ENCODE results near the gene BAZ2B.
"Not testable (repeated sequence)": the region's sequence is repeated elsewhere in the genome, so short reads cannot be mapped to it uniquely, and the experiment has no call there.

Gene BAZ2B

GRCh38 chr2:159456500-159457426 lies 159.6 kb downstream of the BAZ2B start:
- no peak for DNase-seq

DNA sequence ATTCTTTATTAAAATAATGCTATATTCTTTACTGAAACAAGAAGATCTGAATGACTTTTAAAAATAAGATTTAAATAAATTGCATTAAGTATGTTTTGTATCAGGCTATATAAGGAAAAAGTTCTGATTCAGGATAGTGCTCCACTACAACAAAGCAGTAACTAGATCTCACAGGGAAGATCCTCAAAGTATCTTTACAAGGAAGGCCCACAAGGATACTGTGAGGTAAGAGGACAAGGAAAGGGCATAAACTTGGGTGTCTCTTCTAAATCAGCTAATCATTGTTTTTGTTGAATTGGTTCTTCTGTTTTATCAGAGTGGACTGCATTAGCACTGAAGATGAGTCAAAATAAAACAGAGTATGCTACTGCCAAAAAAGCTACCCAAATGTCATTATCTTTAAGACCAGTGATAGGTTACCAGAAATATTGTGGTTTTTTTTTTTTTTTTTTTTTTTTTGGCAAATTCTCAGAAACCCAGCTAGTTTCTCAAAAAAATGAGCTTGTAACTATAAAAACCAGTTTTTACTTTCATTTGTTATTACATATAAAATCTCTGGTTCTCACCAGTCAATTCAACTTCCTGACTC lies 160.9 kb downstream of the BAZ2B start:
- no peak for DNase-seq

GRCh38 chr2:159454185-159454584 lies 162.2 kb downstream of the BAZ2B start:
- no peak for DNase-seq

- no peak for DNase-seq
These were observed 166.2 kb downstream of the BAZ2B start for GRCh38 chr2:159450180-159450579.

DNA sequence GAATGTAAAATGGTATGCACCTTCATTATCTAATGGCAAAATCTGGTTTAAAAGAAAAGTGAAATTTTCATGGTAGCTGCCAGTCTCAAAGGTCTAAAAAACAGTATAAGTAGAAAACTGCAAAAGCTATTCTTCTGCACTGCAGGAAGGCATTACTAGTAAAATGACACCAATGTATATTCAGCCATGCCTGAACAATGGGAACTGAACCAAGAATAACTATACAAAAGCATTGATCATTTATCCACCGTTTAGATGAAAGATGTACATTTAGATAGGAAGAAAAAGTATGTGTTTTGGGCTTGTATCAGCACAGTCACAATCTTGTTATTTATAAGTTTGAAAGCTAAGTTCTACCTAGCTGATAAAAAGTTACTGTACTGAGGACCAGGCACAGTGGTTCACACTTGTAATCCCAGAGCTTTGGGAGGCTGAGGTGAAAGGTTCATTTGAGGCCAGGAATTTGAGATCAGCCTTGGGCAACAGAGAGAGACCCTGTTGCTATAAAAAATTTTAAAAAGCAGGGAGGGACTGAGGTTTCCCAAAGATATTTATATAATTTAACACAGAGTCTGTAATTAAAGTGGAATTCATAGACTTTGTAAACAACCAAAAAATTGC lies 166.7 kb downstream of the BAZ2B start:
- DNase-seq, result no peak

DNA sequence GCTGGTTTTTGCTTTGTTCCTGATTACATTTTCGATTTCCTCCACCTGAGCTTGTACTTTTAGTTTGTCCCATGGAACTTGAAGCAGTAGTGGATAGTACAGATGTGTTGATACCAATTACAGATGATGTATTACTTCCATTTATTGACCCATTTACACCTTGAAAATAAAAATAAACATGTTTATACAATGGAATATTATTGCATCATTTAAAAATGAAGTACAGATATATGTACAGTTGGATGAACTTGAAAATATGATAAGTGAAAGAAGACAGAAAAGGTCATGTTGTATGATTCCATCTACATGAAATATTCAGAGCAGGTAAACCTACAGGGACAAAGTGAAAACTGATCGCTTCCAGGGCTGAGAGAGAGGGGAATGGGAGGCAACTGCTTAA lies 169.5 kb downstream of the BAZ2B start:
- DNase-seq, result no peak

- no peak for DNase-seq
These were observed 170.1 kb downstream of the BAZ2B start for GRCh38 chr2:159446201-159446600.

DNA sequence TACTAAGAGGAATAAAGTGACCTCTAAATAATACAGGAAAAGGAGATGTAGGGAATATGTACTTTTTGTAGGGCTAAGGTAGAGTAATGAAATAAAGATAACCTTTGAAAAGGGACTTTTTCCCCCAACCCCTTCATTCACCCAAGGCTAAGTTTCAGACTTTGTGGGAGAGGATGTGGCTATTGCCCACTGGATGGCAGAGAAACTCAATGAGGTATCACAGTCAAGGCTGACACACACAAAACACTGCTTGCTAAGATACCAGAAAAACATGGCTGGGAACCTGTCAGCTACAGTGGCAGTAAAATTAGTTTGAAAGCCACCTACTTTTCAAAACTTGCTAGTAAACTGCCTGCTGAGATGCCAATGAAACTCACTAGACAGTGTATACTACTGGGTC lies 171.0 kb downstream of the BAZ2B start:
- no peak for DNase-seq

DNA sequence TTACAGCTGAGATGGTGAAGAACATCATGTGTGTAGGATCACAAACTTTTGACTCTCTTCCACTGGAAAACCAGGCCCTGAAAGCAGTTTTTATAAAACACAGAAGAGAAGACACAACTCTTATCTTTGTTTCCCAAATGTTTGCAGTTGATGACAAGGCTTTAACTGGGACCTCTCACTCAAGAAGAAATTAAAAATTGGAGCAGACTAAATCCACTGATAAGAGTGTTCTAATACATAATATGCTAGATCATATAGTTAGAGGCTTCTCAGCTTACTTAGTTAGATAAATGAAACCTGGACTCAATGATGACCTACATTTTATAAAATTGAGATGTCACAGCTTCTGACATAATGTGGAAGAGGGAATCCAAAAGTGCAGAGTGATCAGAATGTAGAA lies 171.6 kb downstream of the BAZ2B start:
- DNase-seq, result no peak

- no peak for DNase-seq
These were observed 174.0 kb downstream of the BAZ2B start for GRCh38 chr2:159442159-159442852.

- DNase-seq, result no peak
These were observed 175.2 kb downstream of the BAZ2B start for GRCh38 chr2:159441182-159441581.

GRCh38 chr2:159439421-159439820 lies 176.9 kb downstream of the BAZ2B start:
- DNase-seq, result no peak

- DNase-seq, result no peak
These were observed 177.5 kb downstream of the BAZ2B start for GRCh38 chr2:159438720-159439353.

DNA sequence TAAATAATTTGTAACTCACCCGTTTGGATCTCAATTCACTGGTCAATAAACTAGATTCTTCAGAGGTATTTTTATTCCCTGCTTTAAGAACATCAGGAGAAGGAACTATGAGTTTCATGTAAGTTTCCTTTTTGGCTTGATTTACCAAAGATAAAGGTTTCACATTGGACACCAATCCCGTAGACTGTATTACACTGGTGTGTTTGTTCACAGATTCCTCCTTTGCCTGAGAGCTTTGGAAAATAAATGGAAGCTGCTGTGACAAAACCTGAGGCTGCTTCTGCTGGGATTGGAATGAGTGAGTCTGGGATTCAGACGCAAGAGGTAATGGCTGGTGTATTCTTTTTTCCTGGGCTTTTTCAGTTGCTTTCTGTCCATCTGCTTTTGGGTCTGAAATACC lies 178.1 kb downstream of the BAZ2B start:
- DNase-seq, result no peak

DNA sequence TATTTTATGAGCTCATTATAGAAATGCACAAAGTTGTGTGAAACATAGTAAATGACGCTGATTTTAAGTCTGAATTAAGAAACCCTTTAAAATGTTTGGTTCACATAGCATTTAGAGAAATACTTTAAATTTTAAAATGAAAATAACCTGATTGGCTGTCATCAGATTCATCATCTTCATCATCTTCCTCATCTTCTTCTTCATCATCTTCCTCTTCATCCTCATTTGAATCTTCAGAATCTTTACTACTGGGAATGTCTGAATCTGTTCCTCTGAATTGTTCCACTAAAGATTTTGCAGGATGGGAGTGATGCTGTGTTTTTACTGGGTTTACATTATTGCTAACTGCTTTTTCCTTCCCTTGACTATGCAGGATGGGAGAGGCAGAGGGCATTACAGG lies 183.7 kb downstream of the BAZ2B start:
- no peak for DNase-seq

DNA sequence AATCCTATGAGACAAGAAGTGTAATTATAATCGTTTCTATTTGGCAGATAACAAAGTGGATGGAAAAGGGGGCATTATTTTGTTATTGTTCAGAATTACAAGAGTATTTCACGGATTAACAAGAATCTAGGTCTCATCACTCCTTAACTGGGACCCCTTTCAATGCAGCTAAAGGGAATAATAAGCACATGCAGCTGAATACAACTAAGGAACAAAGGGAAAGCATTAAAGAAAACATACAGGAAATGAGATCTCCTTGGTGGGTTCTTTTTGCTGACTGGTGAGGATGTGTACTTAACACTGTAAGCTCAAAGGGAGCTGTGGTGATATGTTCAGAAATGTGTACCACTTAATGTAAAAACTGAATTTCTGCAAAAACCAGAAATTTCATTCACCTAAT lies 189.3 kb downstream of the BAZ2B start:
- no peak for DNase-seq

- no peak for DNase-seq
These were observed 196.9 kb downstream of the BAZ2B start for GRCh38 chr2:159419403-159419802.

DNA sequence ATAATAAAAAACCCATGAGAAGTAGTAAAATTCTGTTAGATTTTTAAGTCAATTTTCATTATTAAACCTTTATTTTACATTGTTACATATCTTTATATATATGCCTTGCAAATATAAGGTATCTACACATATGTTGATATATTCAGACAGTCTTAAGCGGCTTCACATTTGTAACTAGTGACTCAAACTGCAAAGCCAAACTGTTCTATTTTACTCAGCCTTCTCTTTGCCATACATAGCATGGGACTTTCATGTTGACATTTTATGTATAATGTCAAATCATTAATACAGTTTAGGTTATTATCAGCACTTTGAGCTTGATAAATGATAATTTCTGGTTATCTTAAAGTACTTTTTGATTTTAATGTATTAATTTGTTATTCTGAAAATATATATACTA lies 204.9 kb downstream of the BAZ2B start:
- no peak for DNase-seq

GRCh38 chr2:159410276-159410675 lies 206.1 kb downstream of the BAZ2B start:
- no peak for DNase-seq

DNA sequence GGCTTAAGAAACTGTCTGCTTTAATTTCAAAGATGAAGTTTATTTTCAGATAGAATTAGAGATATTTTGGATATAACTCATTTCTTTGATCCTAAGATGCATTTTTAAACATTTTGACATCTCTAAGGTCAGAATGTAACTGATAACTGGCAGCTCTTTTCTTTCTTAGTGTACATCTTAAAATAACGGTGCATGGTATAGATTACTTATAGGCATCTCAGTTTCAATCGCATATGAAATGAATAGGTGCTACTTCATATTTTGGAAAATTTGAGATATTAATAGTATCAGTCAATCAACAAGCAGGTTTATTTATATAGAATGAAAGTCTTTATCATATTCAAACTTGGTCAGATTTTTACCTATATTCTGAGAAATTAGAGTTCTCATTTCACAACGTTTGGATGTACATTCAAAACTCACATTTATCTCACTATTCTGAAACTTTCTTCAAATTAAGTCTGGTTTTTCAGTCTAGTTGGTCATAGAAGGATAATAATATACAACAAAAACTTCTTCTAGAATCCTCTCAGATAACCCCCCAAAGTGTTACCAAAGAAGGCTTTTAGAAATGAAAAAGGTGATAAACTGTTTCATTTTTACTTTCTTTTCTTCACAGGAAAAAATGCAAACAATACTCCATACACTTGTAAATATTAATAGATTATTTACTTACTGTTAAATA lies 207.1 kb downstream of the BAZ2B start:
- no peak for DNase-seq

GRCh38 chr2:159402790-159403189 lies 213.6 kb downstream of the BAZ2B start:
- DNase-seq, result no peak

DNA sequence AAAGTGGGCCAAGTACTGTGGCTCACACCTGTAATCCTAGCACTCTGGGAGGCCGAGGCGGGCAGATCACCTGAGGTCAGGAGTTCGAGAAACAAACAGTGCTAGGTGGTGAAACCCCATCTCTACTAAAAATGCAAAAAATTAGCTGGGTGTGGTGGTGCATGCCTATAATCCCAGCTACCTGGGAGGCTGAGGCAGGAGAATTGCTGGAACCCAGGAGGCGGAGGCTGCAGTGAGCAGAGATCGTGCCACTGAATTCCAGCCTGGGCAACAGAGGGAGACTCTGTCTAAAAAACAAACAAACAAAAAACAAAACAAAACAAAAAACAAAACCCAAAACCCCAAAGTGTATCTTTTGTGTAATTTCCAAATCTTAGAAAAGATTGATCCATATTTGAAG lies 214.2 kb downstream of the BAZ2B start:
- DNase-seq, result not testable (repeated sequence)

All from activated naive CD4-positive, alpha-beta T cell treated with Interleukin-2 at 50 U/mL for 16 hours (primary cell).